HepG2 (cell line): ENCODE data around the gene GSTM4. TPM values are rescaled to one million over a fixed set of nuclear protein-coding genes. Genes with fewer than 3 reads are reported as not detected.

ENCODE experiments used
- ATF7-NPFF ChIP-seq: sonication (generic); formaldehyde crosslinking; IDR thresholded peaks from 2 replicates; pipeline ENCODE4 v1.8.1; 2023; ENCODE audit warnings: mild to moderate bottlenecking, low read depth, missing genetic modification reagents, moderate library complexity
- CERS6 ChIP-seq: sonication (generic); formaldehyde crosslinking; IDR thresholded peaks from 2 replicates; pipeline ENCODE4 v1.5.0; 2020; ENCODE audit warnings: missing genetic modification reagents
- ESRRA ChIP-seq: sonication (generic); formaldehyde crosslinking; IDR thresholded peaks from 2 replicates; pipeline ENCODE4 v1.5.1; 2020; ENCODE audit warnings: mild to moderate bottlenecking, low read depth, missing genetic modification reagents
- FOSL1 ChIP-seq: sonication (generic); formaldehyde crosslinking; IDR thresholded peaks from 2 replicates; pipeline ENCODE4 v1.9.0; 2021; ENCODE audit warnings: missing genetic modification reagents, borderline replicate concordance
- JDP2 ChIP-seq: sonication (generic); formaldehyde crosslinking; IDR thresholded peaks from 2 replicates; pipeline ENCODE4 v1.8.1; 2022; ENCODE audit warnings: missing genetic modification reagents, borderline replicate concordance
- KDM6A ChIP-seq: IDR thresholded peaks from 2 replicates; pipeline ENCODE4 v1.6.1; 2016; ENCODE audit warnings: low read depth
- KMT2A ChIP-seq: sonication (generic); formaldehyde crosslinking; IDR thresholded peaks from 2 replicates; pipeline ENCODE4 v1.4.0; 2020; ENCODE audit warnings: missing genetic modification reagents
- MEF2D ChIP-seq: sonication (generic); formaldehyde crosslinking; IDR thresholded peaks from 2 replicates; pipeline ENCODE4 v1.5.1; 2020; ENCODE audit warnings: mild to moderate bottlenecking, missing genetic modification reagents
- RBM39 ChIP-seq: fragments of 200-400 bp; formaldehyde crosslinking; IDR thresholded peaks from one replicate; pipeline ENCODE4 v1.6.1; 2018; ENCODE audit warnings: antibody characterized with exemption, mild to moderate bottlenecking, low read depth, low read length; ENCODE audit not compliant: poor library complexity, severe bottlenecking
- RNF219 ChIP-seq: sonication (generic); formaldehyde crosslinking; IDR thresholded peaks from 2 replicates; pipeline ENCODE4 v1.5.0; 2020; ENCODE audit warnings: mild to moderate bottlenecking, missing genetic modification reagents
- SNAI1 ChIP-seq: sonication (generic); formaldehyde crosslinking; IDR thresholded peaks from 2 replicates; pipeline ENCODE4 v1.5.0; 2020; ENCODE audit warnings: mild to moderate bottlenecking, missing genetic modification reagents, borderline replicate concordance
- SRSF9 ChIP-seq: fragments of 200-400 bp; formaldehyde crosslinking; IDR thresholded peaks from 2 replicates; pipeline ENCODE4 v1.6.1; 2018; ENCODE audit warnings: borderline replicate concordance, mild to moderate bottlenecking, low read depth, low read length; ENCODE audit not compliant: insufficient read depth, poor library complexity, severe bottlenecking
- TRAFD1 ChIP-seq: sonication (generic); formaldehyde crosslinking; IDR thresholded peaks from 2 replicates; pipeline ENCODE4 v1.5.1; 2020; ENCODE audit warnings: missing genetic modification reagents, mild to moderate bottlenecking, borderline replicate concordance
- ZBTB7A ChIP-seq: sonication (generic); formaldehyde crosslinking; IDR thresholded peaks from 2 replicates; pipeline ENCODE4 v1.8.0; 2022; ENCODE audit warnings: mild to moderate bottlenecking, missing genetic modification reagents
- ZNF296 ChIP-seq: sonication (generic); formaldehyde crosslinking; conservative IDR thresholded peaks from 2 replicates; pipeline ENCODE4 v1.5.0; 2020; ENCODE audit warnings: mild to moderate bottlenecking, missing genetic modification reagents
- ZNF552 ChIP-seq: sonication (generic); formaldehyde crosslinking; IDR thresholded peaks from 2 replicates; pipeline ENCODE4 v1.9.0; 2022; ENCODE audit warnings: missing genetic modification reagents, mild to moderate bottlenecking, borderline replicate concordance
- ZNF678 ChIP-seq: sonication (generic); formaldehyde crosslinking; IDR thresholded peaks from 2 replicates; pipeline ENCODE4 v1.4.0; 2020; ENCODE audit warnings: mild to moderate bottlenecking, missing genetic modification reagents
- ZNF891 ChIP-seq: sonication (generic); formaldehyde crosslinking; IDR thresholded peaks from 2 replicates; pipeline ENCODE4 v1.5.0; 2020; ENCODE audit warnings: mild to moderate bottlenecking, missing genetic modification reagents
- ZSCAN25 ChIP-seq: sonication (generic); formaldehyde crosslinking; IDR thresholded peaks from 2 replicates; pipeline ENCODE4 v1.8.0; 2022; ENCODE audit warnings: mild to moderate bottlenecking, missing genetic modification reagents
- ZSCAN31 ChIP-seq: sonication (generic); formaldehyde crosslinking; IDR thresholded peaks from 2 replicates; pipeline ENCODE4 v1.5.0; 2020; ENCODE audit warnings: low read depth, mild to moderate bottlenecking, missing genetic modification reagents
- polyA plus RNA-seq, 8 experiments: library from polyadenylated mRNA; depleted of rRNA in 3 of 8; stranded (reverse) in 7 of 8; unstranded in 1 of 8; fragments of >200 nt; fragmentation: Illumina TruSeq in 4 of 8; extraction: Trizol in 4 of 8; gene quantifications; 2 replicates each; pipeline versions ENCODE4 v1.2.1 to v1.2.3, GENCODE V29; 2011 to 2016; ENCODE audit warnings: low read depth in 4 of 8, missing spikeins in 1 of 8, mixed read lengths in 1 of 8; ENCODE audit not compliant: insufficient read depth in 1 of 8
- total RNA-seq, 5 experiments: library from RNA; depleted of rRNA; stranded (reverse); fragments of >200 nt; fragmentation: Illumina TruSeq; extraction: Trizol; gene quantifications; 2 replicates each; pipeline ENCODE4 v1.2.3, GENCODE V29; 2016; ENCODE audit warnings: low read depth in 1 of 5
- TF ChIP-seq, protein P1 (sequence below): sonication (generic); formaldehyde crosslinking; IDR thresholded peaks from 2 replicates; pipeline ENCODE4 v1.4.0; 2020; ENCODE audit warnings: missing genetic modification reagents
- TF ChIP-seq, protein P2 (sequence below): sonication (generic); formaldehyde crosslinking; IDR thresholded peaks from 2 replicates; pipeline ENCODE4 v1.8.0; 2022; ENCODE audit warnings: missing genetic modification reagents, low read depth, mild to moderate bottlenecking, borderline replicate concordance
- TF ChIP-seq, protein P3 (sequence below): sonication (generic); formaldehyde crosslinking; IDR thresholded peaks from 2 replicates; pipeline ENCODE4 v1.8.1; 2022; ENCODE audit warnings: mild to moderate bottlenecking, missing genetic modification reagents

Gene GSTM4
- total and polyA plus RNA-seq, 2 of the 13 experiments (the other 11 are each of a cell fraction or from before 2014, with no cell fraction given) = 25.3 to 40.8 TPM

- TF ChIP-seq SRSF9 (no peak), FOSL1 (peak; percentile 37; the same call in 1 of the 2 replicates), JDP2 (CRISPR knock-in tag) (no peak), ESRRA (CRISPR knock-in tag) (no peak), KMT2A (no peak), MEF2D (CRISPR knock-in tag) (no peak), SNAI1 (CRISPR knock-in tag) (no peak), KDM6A (no peak), ZNF296 (CRISPR knock-in tag) (no peak), RNF219 (CRISPR knock-in tag) (no peak), CERS6 (CRISPR knock-in tag) (no peak), RBM39 (no peak), ZSCAN31 (CRISPR knock-in tag) (0 out of 2 replicates have a peak, but pooled peaks have one; percentile 34), ZBTB7A (0 out of 2 replicates have a peak, but pooled peaks have one; percentile 12), ATF7-NPFF (CRISPR knock-in tag) (no peak), ZNF891 (no peak), ZNF678 (CRISPR knock-in tag) (no peak), TRAFD1 (no peak), ZSCAN25 (no peak), ZNF552 (CRISPR knock-in tag) (no peak)
- TF ChIP-seq, protein P1, sequence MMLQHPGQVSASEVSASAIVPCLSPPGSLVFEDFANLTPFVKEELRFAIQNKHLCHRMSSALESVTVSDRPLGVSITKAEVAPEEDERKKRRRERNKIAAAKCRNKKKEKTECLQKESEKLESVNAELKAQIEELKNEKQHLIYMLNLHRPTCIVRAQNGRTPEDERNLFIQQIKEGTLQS (CRISPR knock-in tag) = peak; percentile 75; the same call in 1 of the 2 replicates
- TF ChIP-seq, protein P2, sequence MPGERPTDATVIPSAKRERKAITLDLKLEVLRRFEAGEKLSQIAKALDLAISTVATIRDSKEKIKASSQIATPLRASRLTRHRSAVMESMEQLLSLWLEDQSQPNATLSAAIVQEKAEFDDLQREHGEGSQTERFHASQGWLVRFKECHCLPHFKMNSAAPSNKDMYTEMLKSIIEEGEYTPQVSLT (CRISPR knock-in tag) = no peak
- TF ChIP-seq, protein P3, sequence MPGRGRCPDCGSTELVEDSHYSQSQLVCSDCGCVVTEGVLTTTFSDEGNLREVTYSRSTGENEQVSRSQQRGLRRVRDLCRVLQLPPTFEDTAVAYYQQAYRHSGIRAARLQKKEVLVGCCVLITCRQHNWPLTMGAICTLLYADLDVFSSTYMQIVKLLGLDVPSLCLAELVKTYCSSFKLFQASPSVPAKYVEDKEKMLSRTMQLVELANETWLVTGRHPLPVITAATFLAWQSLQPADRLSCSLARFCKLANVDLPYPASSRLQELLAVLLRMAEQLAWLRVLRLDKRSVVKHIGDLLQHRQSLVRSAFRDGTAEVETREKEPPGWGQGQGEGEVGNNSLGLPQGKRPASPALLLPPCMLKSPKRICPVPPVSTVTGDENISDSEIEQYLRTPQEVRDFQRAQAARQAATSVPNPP (CRISPR knock-in tag) = no peak
These were observed 19.5 kb upstream of the GSTM4 start (continued) for GRCh38 chr1:109636201-109636952.
